GM21360 (cell line): ENCODE measurements around the gene PGAP6.
"Not testable (repeated sequence)": the region's sequence is repeated elsewhere in the genome, so short reads cannot be mapped to it uniquely, and the experiment has no call there.

Source experiments
- ATAC-seq: cut with Tn5 transposase; IDR thresholded peaks from one replicate; pipeline ENCODE4 v1.9.1; 2021; ENCODE audit warnings: mild to moderate bottlenecking, moderate library complexity; ENCODE audit not compliant: unreplicated experiment

The PGAP6 gene, protein sequence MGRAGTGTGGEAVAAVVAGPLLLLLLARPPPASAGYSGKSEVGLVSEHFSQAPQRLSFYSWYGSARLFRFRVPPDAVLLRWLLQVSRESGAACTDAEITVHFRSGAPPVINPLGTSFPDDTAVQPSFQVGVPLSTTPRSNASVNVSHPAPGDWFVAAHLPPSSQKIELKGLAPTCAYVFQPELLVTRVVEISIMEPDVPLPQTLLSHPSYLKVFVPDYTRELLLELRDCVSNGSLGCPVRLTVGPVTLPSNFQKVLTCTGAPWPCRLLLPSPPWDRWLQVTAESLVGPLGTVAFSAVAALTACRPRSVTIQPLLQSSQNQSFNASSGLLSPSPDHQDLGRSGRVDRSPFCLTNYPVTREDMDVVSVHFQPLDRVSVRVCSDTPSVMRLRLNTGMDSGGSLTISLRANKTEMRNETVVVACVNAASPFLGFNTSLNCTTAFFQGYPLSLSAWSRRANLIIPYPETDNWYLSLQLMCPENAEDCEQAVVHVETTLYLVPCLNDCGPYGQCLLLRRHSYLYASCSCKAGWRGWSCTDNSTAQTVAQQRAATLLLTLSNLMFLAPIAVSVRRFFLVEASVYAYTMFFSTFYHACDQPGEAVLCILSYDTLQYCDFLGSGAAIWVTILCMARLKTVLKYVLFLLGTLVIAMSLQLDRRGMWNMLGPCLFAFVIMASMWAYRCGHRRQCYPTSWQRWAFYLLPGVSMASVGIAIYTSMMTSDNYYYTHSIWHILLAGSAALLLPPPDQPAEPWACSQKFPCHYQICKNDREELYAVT

DNA sequence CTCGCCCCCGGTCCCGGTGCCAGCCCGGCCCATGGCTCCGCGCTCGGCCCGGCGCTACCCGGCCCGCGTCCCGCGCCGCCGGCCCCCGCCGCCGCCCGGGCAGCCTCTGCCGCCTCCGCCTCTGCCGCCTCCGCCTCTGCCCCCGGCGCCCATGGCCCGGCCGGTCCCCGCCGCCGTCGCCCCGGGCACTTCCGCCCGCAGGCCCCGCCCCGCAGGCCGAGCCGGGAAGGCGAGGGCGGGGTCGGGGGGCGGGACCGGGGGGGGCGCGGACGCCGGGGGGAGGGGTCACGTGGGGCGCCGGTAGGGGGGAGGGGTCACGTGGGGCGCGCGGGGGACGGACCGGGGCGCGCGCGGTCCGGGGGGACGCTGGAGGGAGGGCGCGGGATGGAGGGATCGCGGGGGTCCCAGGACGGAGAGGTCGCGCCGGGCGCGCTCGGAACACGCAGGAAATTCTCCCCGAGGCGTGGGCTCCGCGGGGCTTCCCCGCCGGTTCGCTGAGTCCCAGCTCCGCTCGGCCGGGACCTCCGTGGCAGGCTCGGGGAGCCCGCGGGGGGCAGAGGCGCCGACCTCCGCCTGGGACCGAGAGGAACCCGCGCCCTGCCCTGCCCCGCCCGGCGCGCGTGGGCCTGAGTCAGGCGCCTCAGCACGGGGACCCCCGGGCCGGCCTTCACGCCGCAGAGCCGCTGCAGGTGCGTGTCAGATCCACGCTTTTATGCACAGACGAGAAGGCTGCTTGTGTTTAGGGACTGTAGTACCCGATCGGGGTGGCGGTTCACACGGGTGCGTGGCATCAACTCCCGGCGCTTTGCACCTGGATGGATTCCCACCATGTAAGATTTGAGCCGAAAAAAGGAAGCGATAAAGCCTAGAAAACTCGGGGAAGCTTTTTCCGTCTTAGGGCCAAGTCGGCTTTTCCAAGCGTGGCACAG lies at the start of gene PGAP6:
TSS of gene PGAP6 (minus strand) at position 190 of the 929 bp plus-strand sequence. CDS start at position 33, 157 bp downstream.
- ATAC-seq = peak; percentile 47

DNA sequence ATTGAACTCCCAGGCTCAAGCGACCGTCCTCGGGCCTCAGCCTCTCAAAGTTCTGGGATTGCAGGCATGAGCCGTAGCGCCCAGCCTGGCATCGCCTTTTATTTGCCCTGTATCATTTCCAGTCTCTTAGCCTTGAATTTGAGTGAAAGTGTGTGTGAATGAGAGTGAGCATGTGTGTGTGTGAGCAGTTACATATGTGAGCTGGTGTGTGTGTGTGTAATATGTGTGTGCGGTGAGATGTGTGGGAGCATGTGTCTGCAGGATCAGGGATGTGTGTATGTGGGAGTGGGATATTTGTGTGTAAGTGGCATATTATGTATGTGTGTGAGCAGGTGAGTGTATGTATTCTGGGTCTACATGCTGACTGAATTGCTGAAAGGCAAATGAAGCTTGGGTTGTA lies 49.1 kb upstream of the PGAP6 start:
- no peak for ATAC-seq

GRCh38 chr16:427250-427649 lies 45.5 kb upstream of the PGAP6 start:
- no peak for ATAC-seq

DNA sequence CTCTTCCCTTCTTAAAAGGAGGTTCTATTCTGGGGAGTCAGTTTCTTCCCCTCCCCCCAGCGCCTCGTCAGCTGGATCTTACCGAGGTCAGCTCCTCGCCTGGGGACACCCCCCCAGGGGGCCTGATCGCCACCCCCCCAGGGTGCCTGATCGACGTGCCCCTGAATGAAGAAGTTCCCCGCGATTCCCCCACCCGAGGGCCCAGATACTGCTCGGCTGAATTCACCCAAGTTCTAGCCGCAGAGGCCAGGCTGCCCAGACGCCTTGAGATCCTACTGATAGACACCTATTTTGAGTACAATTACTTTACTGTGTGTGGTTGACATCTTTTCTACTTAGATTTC lies 45.1 kb upstream of the PGAP6 start:
- no peak for ATAC-seq

DNA sequence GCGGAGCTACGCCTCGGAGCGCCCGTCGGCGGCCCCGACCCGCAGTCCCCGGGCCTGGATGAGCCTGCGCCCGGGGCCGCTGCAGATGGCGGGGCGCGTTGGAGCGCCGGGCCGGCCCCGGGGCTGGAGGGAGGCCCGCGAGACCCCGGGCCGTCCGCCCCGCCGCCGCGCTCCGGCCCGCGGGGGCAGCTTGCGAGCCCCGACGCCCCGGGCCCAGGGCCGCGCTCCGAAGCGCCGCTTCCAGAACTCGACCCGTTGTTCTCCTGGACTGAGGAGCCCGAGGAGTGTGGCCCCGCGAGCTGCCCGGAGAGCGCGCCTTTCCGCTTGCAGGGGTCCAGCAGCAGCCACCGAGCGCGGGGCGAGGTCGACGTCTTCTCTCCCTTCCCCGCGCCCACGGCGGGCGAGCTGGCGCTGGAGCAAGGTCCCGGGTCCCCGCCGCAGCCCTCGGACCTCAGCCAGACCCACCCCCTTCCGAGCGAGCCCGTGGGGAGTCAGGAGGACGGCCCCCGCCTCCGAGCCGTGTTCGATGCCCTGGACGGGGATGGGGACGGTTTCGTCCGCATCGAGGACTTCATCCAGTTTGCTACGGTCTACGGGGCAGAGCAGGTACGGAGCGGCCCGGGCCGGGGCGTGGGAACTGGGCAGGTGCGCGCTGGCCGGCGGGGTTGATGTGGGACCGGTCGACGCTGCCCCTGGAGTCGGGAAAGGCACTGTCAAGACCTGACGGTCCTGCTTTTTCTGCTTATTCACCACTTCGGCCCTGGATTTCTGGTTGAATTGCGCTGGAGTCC lies 44.5 kb upstream of the PGAP6 start:
- peak; percentile 17 for ATAC-seq

DNA sequence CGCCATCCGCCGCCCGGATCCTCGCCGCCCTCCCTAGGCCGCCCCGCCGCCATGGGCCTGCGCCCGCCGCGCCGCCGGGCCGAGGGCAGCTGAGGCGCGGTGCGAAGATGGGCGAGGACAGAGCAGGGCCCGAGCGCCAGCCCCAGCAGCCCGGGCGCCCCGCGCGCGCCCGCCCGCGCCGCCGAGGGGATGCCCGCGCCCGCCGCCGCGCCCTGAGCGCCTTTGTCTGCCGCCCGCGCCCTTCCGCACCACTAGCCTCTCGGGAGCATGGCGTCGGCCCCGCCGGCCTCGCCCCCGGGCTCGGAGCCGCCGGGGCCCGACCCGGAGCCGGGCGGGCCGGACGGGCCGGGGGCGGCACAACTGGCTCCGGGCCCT lies 43.9 kb upstream of the PGAP6 start:
- peak; percentile 17 for ATAC-seq

- peak; percentile 72 for ATAC-seq
Measured at GRCh38 chr16:425082-425718, 43.4 kb upstream of the PGAP6 start, which contains the start of gene RAB11FIP3. RAB11FIP3 (plus strand) TSS chr16:425649; CDS start chr16:426007, 358 bp downstream.

GRCh38 chr16:424623-425081 lies 42.9 kb upstream of the PGAP6 start:
- no peak for ATAC-seq

GRCh38 chr16:424033-424622 lies 42.4 kb upstream of the PGAP6 start:
- no peak for ATAC-seq

DNA sequence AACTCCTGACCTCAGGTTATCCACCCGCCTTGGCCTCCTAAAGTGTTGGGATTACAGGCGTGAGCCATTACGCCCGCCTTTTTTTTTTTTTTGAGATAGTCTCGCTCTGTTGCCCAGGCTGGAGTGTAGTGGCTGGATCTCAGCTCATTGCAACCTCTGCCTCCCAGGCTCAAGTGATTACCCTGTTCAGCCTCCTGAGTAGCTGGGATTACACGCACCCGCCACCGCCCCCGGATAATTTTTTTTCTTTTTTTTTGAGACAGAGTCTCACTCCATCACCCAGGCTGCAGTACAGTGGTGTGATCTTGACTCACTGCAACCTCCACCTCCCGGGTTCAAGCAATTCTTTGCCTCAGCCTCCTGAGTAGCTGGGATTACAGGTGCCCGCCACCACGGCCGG lies 40.4 kb upstream of the PGAP6 start:
- ATAC-seq = not testable (repeated sequence)

GRCh38 chr16:415170-415498 lies 33.4 kb upstream of the PGAP6 start:
- ATAC-seq = not testable (repeated sequence)

GRCh38 chr16:414395-415169 lies 32.8 kb upstream of the PGAP6 start:
- ATAC-seq = no peak

DNA sequence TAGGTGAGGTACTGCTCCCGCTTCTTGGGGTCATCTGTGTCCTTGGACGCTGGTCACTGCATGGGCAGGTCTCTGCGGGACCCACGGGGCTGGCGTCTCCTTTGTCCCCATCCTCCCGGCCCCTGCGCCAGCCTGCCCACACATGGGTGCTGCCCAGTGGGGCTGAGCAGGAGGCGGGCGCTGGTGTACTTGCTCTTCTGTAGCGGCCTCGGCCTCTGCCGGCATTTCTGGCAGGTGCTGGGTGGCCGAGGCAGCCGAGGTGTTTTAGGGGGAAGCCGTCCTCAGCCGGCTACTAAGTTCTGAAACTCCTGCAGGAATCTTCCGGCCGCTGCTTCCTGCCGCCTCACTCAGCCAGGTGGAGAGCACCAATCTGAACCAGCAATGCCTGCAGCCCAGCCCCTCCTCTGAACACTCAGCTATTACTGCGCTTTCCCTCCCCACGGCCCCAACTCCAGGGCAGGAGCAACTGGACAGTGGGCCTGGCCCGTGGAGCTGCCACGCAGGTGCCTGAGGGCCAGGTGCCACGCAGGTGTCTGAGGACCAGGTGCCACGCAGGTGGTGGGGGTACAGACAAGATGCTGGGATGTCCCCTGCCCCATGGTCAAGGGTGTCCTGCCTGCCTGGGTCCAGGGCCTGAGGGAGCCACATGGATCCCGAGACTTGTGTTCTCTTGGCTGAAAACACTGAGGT lies 29.9 kb upstream of the PGAP6 start:
- ATAC-seq = no peak

GRCh38 chr16:410516-411178 lies 28.9 kb upstream of the PGAP6 start:
- no peak for ATAC-seq

DNA sequence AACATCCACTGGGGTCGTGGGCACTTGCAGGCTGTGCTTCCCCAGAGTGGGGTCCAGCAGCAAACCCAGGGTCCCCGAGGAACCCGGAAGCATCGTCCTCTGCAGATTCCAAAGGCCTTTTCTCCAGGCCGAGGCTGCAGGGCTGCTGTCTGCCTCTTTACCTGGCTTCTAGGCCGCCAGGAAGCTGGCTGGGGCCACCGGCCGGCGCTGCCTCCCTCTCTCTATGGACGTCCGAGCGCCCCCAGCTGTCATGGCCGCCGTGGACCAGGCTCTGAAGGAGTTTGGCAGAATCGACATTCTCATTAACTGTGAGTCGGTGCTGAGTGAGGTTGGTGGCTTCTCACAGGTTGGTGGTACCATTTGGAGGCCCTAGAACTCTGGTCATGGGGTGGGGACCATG lies 25.5 kb upstream of the PGAP6 start:
- no peak for ATAC-seq

- ATAC-seq = no peak
Measured at GRCh38 chr16:405548-406506, 24.0 kb upstream of the PGAP6 start.
